ENCODE data around the gene SPATS2L.

DNA sequence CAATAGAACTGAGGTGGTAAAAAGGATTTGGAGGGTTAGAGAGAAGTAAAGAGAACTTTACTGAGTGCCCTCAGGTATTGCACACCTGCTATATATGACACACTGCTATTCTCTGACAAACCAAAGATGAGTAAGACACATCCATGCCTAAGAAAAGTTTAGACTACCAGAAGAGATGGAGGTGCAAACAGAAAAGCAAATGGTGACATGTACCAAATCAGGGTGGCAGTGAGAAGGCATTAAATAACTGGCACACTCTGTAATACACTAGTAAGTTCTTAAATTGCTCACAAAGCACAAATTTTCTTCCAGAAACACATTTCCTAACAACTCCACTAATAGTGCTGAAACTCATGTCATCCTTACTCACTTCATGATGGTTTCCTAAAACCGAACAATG is 114.8 kb downstream of the SPATS2L start:
- TF ChIP-seq SUZ12 (IDR thresholded peaks at IDR 0.05; ENCODE audit: extremely low read depth, insufficient read depth, insufficient read length) (no peak), ZNF274 (IDR thresholded peaks at IDR 0.05; ENCODE audit: low read depth, low read length) (no peak), YY1 (IDR thresholded peaks at IDR 0.05; ENCODE audit: insufficient read depth, insufficient read length) (no peak)

Measured in NT2/D1 (cell line).